Naive thymus-derived CD4-positive, alpha-beta T cell (primary cell): Measurements from ENCODE around the gene ERICH6. TPM values are rescaled to one million over a fixed set of nuclear protein-coding genes. Genes with fewer than 3 reads are reported as not detected.

Experiments used
- ATAC-seq: fragments of 150-1000 bp; cut with Tn5 transposase; 2 replicates; pipeline ENCODE4 v1.10.0; 2021; ENCODE audit warnings: mild to moderate bottlenecking, moderate library complexity
- CTCF ChIA-PET: fragments of 350-600 bp; sonication (Branson Sonifier 250); formaldehyde crosslinking; loops from one replicate; lab custom pipeline; 2021; ENCODE audit warnings: antibody characterized with exemption; lab: Charles Lee
- POLR2A ChIA-PET: fragments of 350-600 bp; sonication (Branson Sonifier 250); formaldehyde crosslinking; loops from one replicate; lab custom pipeline; 2021; ENCODE audit warnings: antibody characterized with exemption, inconsistent platforms; lab: Charles Lee
- DNase-seq, 9 donors: peaks; one replicate each; pipeline versions ENCODE4 v3.0.0 to v3.0.0-alpha.2; 2020 to 2022; ENCODE audit warnings: mixed read lengths in 1 of 9
- H3K27ac ChIP-seq: one replicate; pipeline ENCODE4 v1.7.0; 2013; ENCODE audit warnings: mild to moderate bottlenecking, low read depth, low read length, moderate library complexity
- H3K27me3 ChIP-seq, 2 donors: one replicate each; pipeline ENCODE4 v1.7.0; 2013; ENCODE audit warnings: low read length in 2 of 2, mild to moderate bottlenecking in 2 of 2, moderate library complexity in 2 of 2; ENCODE audit not compliant: control insufficient read depth in 2 of 2, insufficient read depth in 2 of 2
- H3K36me3 ChIP-seq, 3 experiments: 1 replicate in 2 of 3; 2 replicates in 1 of 3; pipeline ENCODE4 v1.7.0; 2013; ENCODE audit warnings: low read length in 3 of 3, mild to moderate bottlenecking in 3 of 3, moderate library complexity in 1 of 3; ENCODE audit not compliant: insufficient read depth in 3 of 3, control insufficient read depth in 2 of 3
- H3K4me1 ChIP-seq, 2 donors: one replicate each; pipeline ENCODE4 v1.7.0; 2013; ENCODE audit warnings: low read length in 2 of 2, mild to moderate bottlenecking in 2 of 2, moderate library complexity in 1 of 2; ENCODE audit not compliant: control insufficient read depth in 2 of 2, insufficient read depth in 2 of 2
- H3K4me3 ChIP-seq: 2 replicates; pipeline ENCODE4 v1.7.0; 2013; ENCODE audit warnings: mild to moderate bottlenecking, low read length
- H3K9me3 ChIP-seq, 3 experiments: 1 replicate in 2 of 3; 2 replicates in 1 of 3; pipeline ENCODE4 v1.7.0; 2013; ENCODE audit warnings: low read length in 3 of 3; ENCODE audit not compliant: control insufficient read depth in 2 of 3
- H3K27ac Mint-ChIP-seq, 9 donors: one replicate each; pipeline ENCODE4 v1.8.0; 2020 to 2022; ENCODE audit warnings: mixed read lengths in 9 of 9, mild to moderate bottlenecking in 8 of 9, moderate library complexity in 5 of 9, inconsistent platforms in 2 of 9
- H3K27me3 Mint-ChIP-seq, 5 donors: one replicate each; pipeline ENCODE4 v1.8.0; 2021 to 2022; ENCODE audit warnings: mixed read lengths in 5 of 5, mild to moderate bottlenecking in 1 of 5
- H3K36me3 Mint-ChIP-seq, 5 donors: one replicate each; pipeline ENCODE4 v1.8.0; 2020 to 2022; ENCODE audit warnings: mixed read lengths in 5 of 5, mild to moderate bottlenecking in 3 of 5, inconsistent platforms in 1 of 5
- H3K4me1 Mint-ChIP-seq, 7 donors: one replicate each; pipeline ENCODE4 v1.8.0; 2020 to 2022; ENCODE audit warnings: mixed read lengths in 7 of 7, mild to moderate bottlenecking in 3 of 7, inconsistent platforms in 1 of 7
- H3K4me3 Mint-ChIP-seq, 10 donors: one replicate each; pipeline ENCODE4 v1.8.0; 2020 to 2022; ENCODE audit warnings: mild to moderate bottlenecking in 10 of 10, mixed read lengths in 10 of 10, moderate library complexity in 6 of 10, inconsistent platforms in 2 of 10
- H3K9me3 Mint-ChIP-seq, 11 donors: one replicate each; pipeline ENCODE4 v1.8.0; 2020 to 2022; ENCODE audit warnings: mixed read lengths in 11 of 11, mild to moderate bottlenecking in 4 of 11, inconsistent platforms in 1 of 11, moderate library complexity in 1 of 11
- intact Hi-C, 2 donors: fragments of 100-400 bp; cut with micrococcal nuclease; formaldehyde crosslinking; loops; one replicate each; pipeline ENCODE4 v1.15.1; 2023
- polyA plus RNA-seq, 2 donors: library from polyadenylated mRNA; unstranded; fragments of 300-500 nt; fragmentation: Illumina TruSeq; gene quantifications; one replicate each; pipeline ENCODE4 v1.2.3, GENCODE V29; 2021
- total RNA-seq, 6 experiments: library from RNA in 5 of 6; stranded (reverse) in 5 of 6; gene quantifications; 1 replicate in 5 of 6; 2 replicates in 1 of 6; pipeline ENCODE4 v1.2.3 and lab custom pipeline; 2021 to 2026

The ERICH6 gene
- total and polyA plus RNA-seq, 7 experiments from 2014 or later: 0.24 to 1.4 (median 0.53) TPM; not detected in 2

GRCh38 chr3:150733936-150734794 lies 30.4 kb upstream of the ERICH6 start:
- ChIA-PET CTCF (interaction anchor here (0.7 kb wide), 1 partner anchor 45 kb away, joined by 3 read pairs; no protein-coding TSS in a partner anchor), POLR2A (no interaction called here)
- Histone ChIP-seq H3K4me1 (no peaks in the 10 kb centered on the region), H3K9me3 (no peaks in the 10 kb centered on the region), H3K27me3 (no peaks in the 10 kb centered on the region), H3K36me3 (no peaks in the 10 kb centered on the region), H3K4me3 (no peak overlapping the region), H3K27ac (no peak overlapping the region)
- Mint-ChIP-seq H3K9me3 (no peaks in the 10 kb centered on the region), H3K4me3 (no peak overlapping the region), H3K27ac (no peak overlapping the region), H3K4me1 (peaks cover 4 to 24% (median 20%) of the 10 kb centered on the region in 7 donors), H3K27me3 (no peaks in the 10 kb centered on the region), H3K36me3 (peaks cover 0 to 2% (median 0%) of the 10 kb centered on the region in 5 donors)
- no peak for DNase-seq
- ATAC-seq: no peak
- intact Hi-C loops: no loop called here

GRCh38 chr3:150733373-150733935 lies 29.7 kb upstream of the ERICH6 start:
- H3K27me3 Mint-ChIP-seq: no peaks in the 10 kb centered on the region
- H3K9me3 Mint-ChIP-seq: no peaks in the 10 kb centered on the region
- H3K9me3 ChIP-seq: no peaks in the 10 kb centered on the region
- H3K27ac ChIP-seq: no peak overlapping the region
- H3K4me1 ChIP-seq: no peaks in the 10 kb centered on the region
- intact Hi-C loops: no loop called here
- no peak overlapping the region for H3K27ac Mint-ChIP-seq
- H3K4me3 ChIP-seq: no peak overlapping the region
- no peaks in the 10 kb centered on the region for H3K27me3 ChIP-seq
- ChIA-PET CTCF (no interaction called here), POLR2A (no interaction called here)
- no peak overlapping the region for H3K4me3 Mint-ChIP-seq
- H3K4me1 Mint-ChIP-seq: peaks cover 4 to 23% (median 15%) of the 10 kb centered on the region in 7 donors
- peak; percentile 54 for ATAC-seq
- no peak for DNase-seq
- H3K36me3 ChIP-seq: no peaks in the 10 kb centered on the region
- peaks cover 0 to 2% (median 0%) of the 10 kb centered on the region in 5 donors for H3K36me3 Mint-ChIP-seq

GRCh38 chr3:150729682-150730360 lies 26.1 kb upstream of the ERICH6 start:
- Histone ChIP-seq H3K36me3 (no peaks in the 10 kb centered on the region), H3K27me3 (no peaks in the 10 kb centered on the region), H3K4me3 (no peak overlapping the region), H3K27ac (no peak overlapping the region), H3K4me1 (no peaks in the 10 kb centered on the region), H3K9me3 (no peaks in the 10 kb centered on the region)
- no peaks in the 10 kb centered on the region for H3K27me3 Mint-ChIP-seq
- intact Hi-C loops: no loop called here
- peaks cover 0 to 10% (median 0%) of the 10 kb centered on the region in 7 donors for H3K4me1 Mint-ChIP-seq
- ChIA-PET CTCF (no interaction called here), POLR2A (no interaction called here)
- no peaks in the 10 kb centered on the region for H3K9me3 Mint-ChIP-seq
- peaks cover 0 to 7% (median 0%) of the 10 kb centered on the region in 5 donors for H3K36me3 Mint-ChIP-seq
- H3K4me3 Mint-ChIP-seq: no peak overlapping the region
- DNase-seq (no peak), ATAC-seq (no peak)
- H3K27ac Mint-ChIP-seq: no peak overlapping the region

DNA sequence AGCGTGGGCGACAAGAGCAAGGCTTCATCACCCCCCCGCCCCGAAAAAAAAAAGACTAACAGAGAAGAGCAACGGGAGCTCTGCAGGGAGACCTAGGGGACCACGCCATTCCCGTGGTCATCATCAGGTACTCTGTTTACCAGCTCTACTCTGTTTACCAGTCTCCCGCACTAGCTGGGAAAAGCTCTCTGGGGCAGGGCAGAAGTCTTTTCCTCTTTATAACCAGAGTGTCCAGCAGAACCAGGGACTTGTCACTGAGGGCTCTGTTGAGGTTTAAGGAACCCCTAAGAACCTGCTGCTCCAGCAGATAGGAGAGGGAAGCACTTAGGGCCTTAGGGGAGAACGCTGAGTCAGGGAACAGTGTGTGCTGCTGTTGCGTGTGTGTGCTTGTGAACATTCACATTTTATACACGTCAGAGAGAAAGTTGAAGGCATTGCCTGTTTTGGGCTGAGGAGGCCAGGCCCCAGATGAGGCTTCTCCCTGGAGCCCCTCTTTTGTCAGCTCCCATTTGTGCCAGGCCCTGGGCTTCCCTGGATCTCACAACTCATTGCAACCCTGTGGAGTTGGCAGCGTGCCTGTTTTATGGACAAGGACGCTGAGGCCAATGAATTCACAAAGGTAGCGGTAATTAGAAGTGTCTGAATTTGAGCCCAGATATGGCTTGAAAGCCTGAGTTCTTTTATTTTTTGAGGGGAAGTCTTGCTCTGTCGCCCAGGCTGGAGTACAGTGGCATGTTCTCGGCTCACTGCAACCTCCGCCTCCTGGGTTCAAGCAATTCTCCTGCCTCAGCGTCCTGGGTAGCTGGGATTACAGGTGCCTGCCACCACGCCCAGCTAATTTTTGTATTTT lies 24.2 kb upstream of the ERICH6 start:
- CTCF ChIA-PET: interaction anchor here (1.1 kb wide), 1 partner anchor 40 kb away, joined by 3 read pairs; no protein-coding TSS in a partner anchor

GRCh38 chr3:150725548-150725947 lies 21.8 kb upstream of the ERICH6 start:
- Histone ChIP-seq H3K36me3 (no peaks in the 10 kb centered on the region), H3K27ac (no peak overlapping the region), H3K9me3 (no peaks in the 10 kb centered on the region), H3K27me3 (no peaks in the 10 kb centered on the region), H3K4me3 (no peak overlapping the region), H3K4me1 (no peaks in the 10 kb centered on the region)
- Mint-ChIP-seq H3K36me3 (peaks cover 0 to 7% (median 0%) of the 10 kb centered on the region in 5 donors), H3K9me3 (no peaks in the 10 kb centered on the region), H3K27ac (no peak overlapping the region), H3K4me3 (no peak overlapping the region), H3K4me1 (peaks cover 0 to 25% (median 9%) of the 10 kb centered on the region in 7 donors), H3K27me3 (no peaks in the 10 kb centered on the region)
- ChIA-PET POLR2A (interaction anchor here (1.4 kb wide), 1 partner anchor 38 kb away, joined by 6 read pairs; the partner anchor contains the start of gene SIAH2), CTCF (no interaction called here)
- DNase-seq (no peak), ATAC-seq (no peak)
- intact Hi-C loops: no loop called here

More for the DNA sequence above, 24.2 kb upstream of the ERICH6 start:
- Mint-ChIP-seq H3K27ac (no peak overlapping the region), H3K27me3 (no peaks in the 10 kb centered on the region), H3K36me3 (peaks cover 0 to 7% (median 0%) of the 10 kb centered on the region in 5 donors), H3K9me3 (no peaks in the 10 kb centered on the region), H3K4me1 (peaks cover 0 to 16% (median 2%) of the 10 kb centered on the region in 7 donors), H3K4me3 (no peak overlapping the region)
- ATAC-seq (no peak), DNase-seq (no peak)
- Histone ChIP-seq H3K4me1 (no peaks in the 10 kb centered on the region), H3K4me3 (no peak overlapping the region), H3K36me3 (no peaks in the 10 kb centered on the region), H3K27me3 (no peaks in the 10 kb centered on the region), H3K27ac (no peak overlapping the region), H3K9me3 (no peaks in the 10 kb centered on the region)
- POLR2A ChIA-PET: no interaction called here
- intact Hi-C loops: no loop called here

DNA sequence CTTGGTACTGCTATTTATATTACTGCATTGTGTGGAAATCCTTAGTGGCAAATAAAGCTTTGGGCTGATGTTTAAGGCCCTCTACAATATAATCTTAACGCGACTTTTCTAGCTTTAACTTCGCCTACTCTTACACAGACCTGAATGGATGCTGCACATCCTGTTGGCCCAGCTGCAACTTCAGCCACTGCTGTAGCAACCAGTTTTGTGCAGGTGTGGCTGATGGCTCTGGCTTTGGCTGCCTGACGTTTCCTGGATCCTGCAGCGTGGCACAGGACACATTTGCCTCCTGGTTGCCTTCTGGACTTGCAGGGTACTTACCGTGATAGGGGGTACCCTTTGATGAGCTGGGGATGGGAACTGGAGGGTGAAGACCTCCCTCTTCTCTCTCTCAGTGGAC lies 20.2 kb upstream of the ERICH6 start:
- Mint-ChIP-seq H3K27ac (no peak overlapping the region), H3K4me3 (no peak overlapping the region), H3K4me1 (peaks cover 0 to 25% (median 9%) of the 10 kb centered on the region in 7 donors), H3K36me3 (peaks cover 0 to 7% (median 0%) of the 10 kb centered on the region in 5 donors), H3K27me3 (no peaks in the 10 kb centered on the region), H3K9me3 (no peaks in the 10 kb centered on the region)
- CTCF ChIA-PET: no interaction called here
- H3K27me3 ChIP-seq: no peaks in the 10 kb centered on the region
- DNase-seq (no peak), ATAC-seq (no peak)
- H3K27ac ChIP-seq: no peak overlapping the region
- intact Hi-C loops: loop anchor here (2.0 to 5.0 kb wide), 2 partner anchors 15 to 363 kb away; partner anchors contain the start of gene MED12L (in 1 of the 2)
- H3K9me3 ChIP-seq: no peaks in the 10 kb centered on the region
- H3K4me3 ChIP-seq: no peak overlapping the region
- no peaks in the 10 kb centered on the region for H3K36me3 ChIP-seq
- POLR2A ChIA-PET: interaction anchor here (0.9 to 1.8 kb wide), 3 partner anchors 38 to 104 kb away, joined by 3 to 9 read pairs (median 6); partner anchors contain the start of gene SIAH2
- H3K4me1 ChIP-seq: no peaks in the 10 kb centered on the region
